ENCODE results near the gene EFNA5.

Gene EFNA5

DNA sequence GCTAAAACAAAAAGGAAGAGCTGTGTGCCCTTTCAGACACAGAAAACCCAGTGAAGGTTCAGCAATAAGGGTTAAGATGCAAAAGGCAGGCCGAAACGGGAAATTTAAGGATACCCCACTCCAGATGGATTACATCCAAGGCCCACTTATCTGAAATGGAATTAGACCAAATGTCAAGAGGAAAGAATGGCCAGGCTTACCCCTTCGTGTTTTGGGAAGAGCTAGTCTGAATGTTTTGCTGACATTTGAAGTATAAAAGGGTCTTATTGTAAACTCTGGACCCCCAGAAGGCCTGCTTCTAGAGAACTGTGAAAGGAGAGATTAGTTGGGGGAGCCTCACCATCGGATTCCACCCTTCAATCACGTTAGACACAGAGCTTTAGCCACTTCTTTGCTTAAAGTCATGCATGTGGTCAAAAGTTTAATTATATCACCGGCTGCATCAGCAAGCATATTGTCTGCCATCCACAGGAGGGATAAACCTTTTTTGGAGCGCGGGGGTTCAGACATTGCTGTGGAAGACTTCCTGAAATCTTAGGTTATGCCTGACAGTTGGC, 93.3 kb downstream of the EFNA5 start:
- Histone ChIP-seq H3K36me3 (ENCODE audit: control insufficient read depth, low read depth, low read length) (no peaks in the 10 kb centered on the region), H3K9me3 (ENCODE audit: control insufficient read depth, low read depth, low read length) (no peaks in the 10 kb centered on the region), H3K9ac (ENCODE audit: low read length) (no peak overlapping the region), H3K27ac (ENCODE audit: low read length) (peak overlapping the region; percentile 10), H3K4me3 (ENCODE audit: low read length) (no peak overlapping the region), H3K27me3 (ENCODE audit: control insufficient read depth, insufficient read depth, low read length) (no peaks in the 10 kb centered on the region), H3K4me1 (ENCODE audit: control insufficient read depth, low read depth, low read length) (peaks cover 40% of the 10 kb centered on the region)

DNA sequence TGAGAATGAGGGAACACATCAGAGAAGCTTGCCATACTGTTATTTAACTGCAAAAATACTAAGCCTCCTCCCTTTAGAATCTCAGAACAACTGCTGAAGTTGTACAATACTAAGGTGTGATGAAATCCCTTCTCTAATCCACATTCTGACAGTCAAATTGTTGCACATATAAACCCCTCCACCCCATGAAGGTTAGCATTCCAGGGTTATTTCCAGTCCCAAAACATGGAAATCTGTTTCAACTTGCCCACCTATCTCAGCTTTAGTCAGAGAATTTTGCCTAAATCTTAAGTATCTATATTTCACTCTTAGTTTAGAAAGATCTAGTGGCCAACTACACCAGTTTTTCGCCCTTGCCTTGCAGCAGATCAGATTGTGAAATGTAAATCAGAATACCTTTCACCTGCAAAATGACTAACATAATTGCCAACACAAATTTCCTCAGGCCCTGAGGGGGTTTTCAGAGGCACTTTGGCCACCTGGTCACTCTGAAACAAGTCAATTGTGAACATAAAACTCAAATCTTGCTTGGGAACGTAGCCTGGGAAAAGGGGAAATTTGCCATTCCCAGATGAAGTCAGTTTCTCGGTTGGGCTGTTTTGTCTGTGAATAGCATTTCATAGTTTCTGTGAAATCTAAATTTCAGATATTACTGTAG, 93.9 kb downstream of the EFNA5 start:
- peak overlapping the region; percentile 10 for H3K27ac ChIP-seq (ENCODE audit: low read length)
- no peak overlapping the region for H3K9ac ChIP-seq (ENCODE audit: low read length)
- peaks cover 43% of the 10 kb centered on the region for H3K4me1 ChIP-seq (ENCODE audit: control insufficient read depth, low read depth, low read length)
- H3K9me3 ChIP-seq (ENCODE audit: control insufficient read depth, low read depth, low read length) = no peaks in the 10 kb centered on the region
- H3K36me3 ChIP-seq (ENCODE audit: control insufficient read depth, low read depth, low read length) = no peaks in the 10 kb centered on the region
- no peaks in the 10 kb centered on the region for H3K27me3 ChIP-seq (ENCODE audit: control insufficient read depth, insufficient read depth, low read length)
- H3K4me3 ChIP-seq (ENCODE audit: low read length) = no peak overlapping the region

DNA sequence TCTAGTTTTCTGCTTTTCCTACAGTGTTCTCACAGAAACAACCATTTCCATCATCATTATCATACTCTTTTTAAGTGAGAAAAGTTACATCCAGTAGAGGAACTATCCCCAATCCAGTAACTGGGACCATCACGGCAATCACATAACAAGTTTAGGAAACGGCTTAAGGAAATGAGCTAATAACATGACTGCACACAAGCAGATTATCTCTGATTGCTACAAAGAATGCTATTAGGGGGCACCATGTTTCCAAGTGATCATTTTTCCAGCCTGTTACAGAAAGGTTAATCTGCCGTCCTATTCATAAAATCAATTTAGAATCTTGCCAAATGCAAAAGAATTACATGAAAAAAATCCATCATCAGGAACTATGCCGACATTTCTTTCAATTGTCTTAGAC, 94.6 kb downstream of the EFNA5 start:
- H3K27me3 ChIP-seq (ENCODE audit: control insufficient read depth, insufficient read depth, low read length) = no peaks in the 10 kb centered on the region
- peaks cover 48% of the 10 kb centered on the region for H3K4me1 ChIP-seq (ENCODE audit: control insufficient read depth, low read depth, low read length)
- H3K9ac ChIP-seq (ENCODE audit: low read length) = no peak overlapping the region
- H3K27ac ChIP-seq (ENCODE audit: low read length) = no peak overlapping the region
- no peaks in the 10 kb centered on the region for H3K9me3 ChIP-seq (ENCODE audit: control insufficient read depth, low read depth, low read length)
- H3K36me3 ChIP-seq (ENCODE audit: control insufficient read depth, low read depth, low read length) = no peaks in the 10 kb centered on the region
- H3K4me3 ChIP-seq (ENCODE audit: low read length) = no peak overlapping the region

DNA sequence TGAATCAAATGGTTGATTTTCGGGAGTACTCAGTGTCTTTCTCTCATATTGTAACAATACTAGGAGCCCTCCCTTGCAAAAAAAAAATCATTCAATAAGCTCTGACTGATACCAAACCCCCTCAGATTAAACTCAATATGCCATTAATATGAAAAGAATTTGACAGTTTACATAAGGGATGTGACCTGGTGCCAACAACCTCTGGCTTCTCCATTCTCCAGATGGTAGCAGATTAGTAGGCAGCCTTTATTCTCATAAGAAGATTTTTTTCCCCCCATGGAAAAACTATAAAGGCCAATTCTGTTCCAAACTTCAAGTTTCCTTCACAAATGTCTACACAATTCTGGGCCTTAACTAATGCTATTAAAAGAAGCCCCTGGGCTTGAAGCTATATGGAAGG, 96.5 kb downstream of the EFNA5 start:
- Histone ChIP-seq H3K27ac (ENCODE audit: low read length) (no peak overlapping the region), H3K4me1 (ENCODE audit: control insufficient read depth, low read depth, low read length) (peaks cover 59% of the 10 kb centered on the region)

DNA sequence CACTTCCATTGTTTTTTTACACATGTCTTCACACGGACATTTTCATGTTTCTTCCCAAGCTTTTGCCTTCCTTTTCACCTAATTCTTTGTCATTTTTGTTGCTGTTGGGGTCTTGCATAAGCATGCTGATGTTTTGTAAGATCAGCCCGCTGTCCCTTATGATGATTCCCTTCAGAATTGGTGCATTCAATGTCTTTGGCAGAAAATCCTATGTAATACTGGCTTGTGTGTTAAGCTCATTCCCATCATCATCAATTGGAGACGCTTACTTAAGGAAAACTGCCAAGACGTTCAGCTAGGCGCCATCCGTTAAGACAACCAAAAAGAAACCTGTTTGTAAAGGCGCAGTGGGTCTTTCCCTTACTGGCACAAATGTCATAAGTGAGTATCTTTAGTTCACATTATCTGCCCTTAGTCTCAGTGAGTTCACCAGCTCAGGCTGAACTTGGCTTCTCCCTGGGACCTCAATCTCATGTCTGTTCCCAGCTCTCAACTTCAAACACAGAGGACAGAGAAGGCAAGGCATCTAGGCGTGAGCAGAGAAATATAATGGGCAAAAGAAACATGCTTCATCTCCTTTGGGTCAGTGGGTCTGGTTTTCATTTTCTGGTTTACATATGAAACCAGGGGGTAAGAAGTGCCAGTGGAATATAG, 97.9 kb downstream of the EFNA5 start:
- Histone ChIP-seq H3K4me3 (ENCODE audit: low read length) (no peak overlapping the region), H3K27me3 (ENCODE audit: control insufficient read depth, insufficient read depth, low read length) (no peaks in the 10 kb centered on the region), H3K27ac (ENCODE audit: low read length) (no peak overlapping the region), H3K9me3 (ENCODE audit: control insufficient read depth, low read depth, low read length) (no peaks in the 10 kb centered on the region), H3K9ac (ENCODE audit: low read length) (no peak overlapping the region), H3K4me1 (ENCODE audit: control insufficient read depth, low read depth, low read length) (peaks cover 62% of the 10 kb centered on the region), H3K36me3 (ENCODE audit: control insufficient read depth, low read depth, low read length) (no peaks in the 10 kb centered on the region)

More for the DNA sequence above, 96.5 kb downstream of the EFNA5 start:
- H3K4me3 ChIP-seq (ENCODE audit: low read length) = no peak overlapping the region
- no peak overlapping the region for H3K9ac ChIP-seq (ENCODE audit: low read length)
- no peaks in the 10 kb centered on the region for H3K9me3 ChIP-seq (ENCODE audit: control insufficient read depth, low read depth, low read length)
- no peaks in the 10 kb centered on the region for H3K27me3 ChIP-seq (ENCODE audit: control insufficient read depth, insufficient read depth, low read length)
- H3K36me3 ChIP-seq (ENCODE audit: control insufficient read depth, low read depth, low read length) = no peaks in the 10 kb centered on the region

DNA sequence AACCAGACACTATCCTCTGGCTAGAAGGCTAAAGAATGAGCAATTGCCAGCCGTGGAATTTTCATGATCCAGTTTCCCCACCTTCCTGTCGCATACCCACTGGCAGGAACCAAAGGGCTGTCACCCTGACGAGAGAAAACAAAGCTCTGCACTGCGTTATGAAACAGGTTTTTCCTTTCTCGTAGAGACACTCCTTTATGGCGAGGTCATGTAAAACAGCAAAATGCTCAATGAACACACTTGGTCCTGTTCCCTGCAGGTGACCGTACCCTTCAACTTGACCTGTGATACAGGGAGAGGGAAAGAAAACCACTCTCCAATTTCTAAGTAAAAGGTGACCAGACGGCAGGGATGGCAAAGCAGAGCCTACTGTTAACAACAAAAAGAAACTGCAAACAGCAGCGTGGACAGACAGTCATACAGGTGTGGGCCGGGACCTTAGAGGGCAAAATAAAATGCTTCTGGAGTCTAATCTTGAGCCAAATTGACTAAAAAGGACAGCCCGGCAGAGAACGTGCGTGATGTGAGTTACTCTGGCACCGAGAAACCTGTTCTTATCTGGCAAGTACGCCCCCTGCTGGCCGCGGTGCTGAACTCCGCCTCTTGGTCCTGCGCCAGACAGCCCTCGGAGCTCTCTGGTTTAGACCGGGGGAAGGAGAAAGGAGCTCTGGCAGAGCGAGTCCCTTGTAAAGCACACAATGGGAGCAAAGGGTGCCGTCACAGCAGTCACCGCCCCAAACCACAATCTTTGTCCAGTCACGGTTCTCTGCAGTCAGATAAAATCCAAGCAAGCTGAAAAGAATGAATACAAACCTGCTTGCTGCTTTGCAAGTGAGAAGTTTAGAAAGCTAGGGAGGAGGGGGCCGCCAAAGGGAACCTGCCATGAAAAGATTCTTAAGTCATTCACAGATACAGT, 98.9 kb downstream of the EFNA5 start:
- Histone ChIP-seq H3K9ac (ENCODE audit: low read length) (peak overlapping the region; percentile 31), H3K36me3 (ENCODE audit: control insufficient read depth, low read depth, low read length) (no peaks in the 10 kb centered on the region), H3K27me3 (ENCODE audit: control insufficient read depth, insufficient read depth, low read length) (no peaks in the 10 kb centered on the region), H3K4me1 (ENCODE audit: control insufficient read depth, low read depth, low read length) (peaks cover 60% of the 10 kb centered on the region), H3K4me3 (ENCODE audit: low read length) (peak overlapping the region; percentile 41), H3K27ac (ENCODE audit: low read length) (no peak overlapping the region), H3K9me3 (ENCODE audit: control insufficient read depth, low read depth, low read length) (no peaks in the 10 kb centered on the region)

DNA sequence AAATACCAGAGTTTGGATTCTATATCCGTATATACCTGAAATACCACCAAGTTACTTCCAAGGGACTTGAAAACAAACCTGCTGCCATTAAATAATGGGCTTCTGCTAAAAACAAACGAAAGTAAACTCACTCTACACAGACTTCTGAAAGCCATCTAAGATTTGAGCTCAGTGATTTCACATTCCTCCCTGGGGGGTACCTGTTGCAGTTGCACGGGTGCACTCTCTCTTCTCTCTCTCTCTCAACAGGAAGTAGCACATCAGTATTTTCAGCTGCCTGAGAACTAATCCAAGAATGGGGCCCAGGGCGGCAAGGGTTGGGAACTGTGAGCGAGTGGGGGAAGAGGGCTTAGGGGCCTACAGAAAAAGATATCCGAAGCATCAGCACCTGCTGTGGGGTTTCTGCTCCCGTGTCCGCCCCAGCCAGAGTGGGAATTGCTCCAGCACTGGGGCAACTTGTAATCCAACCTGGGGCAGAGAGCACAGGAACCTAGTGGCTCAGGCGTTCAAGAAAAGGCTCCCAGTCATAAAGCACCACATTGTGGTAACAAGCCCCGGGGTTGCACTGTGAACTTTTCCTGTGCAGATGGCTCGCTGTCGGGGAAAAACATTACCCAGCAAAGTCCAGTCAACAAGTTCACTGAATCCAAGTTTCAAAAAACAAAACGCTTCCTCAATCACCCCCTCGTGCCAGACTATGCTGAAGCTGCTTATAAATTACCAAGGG, 99.8 kb downstream of the EFNA5 start:
- no peaks in the 10 kb centered on the region for H3K27me3 ChIP-seq (ENCODE audit: control insufficient read depth, insufficient read depth, low read length)
- H3K9ac ChIP-seq (ENCODE audit: low read length) = no peak overlapping the region
- no peaks in the 10 kb centered on the region for H3K9me3 ChIP-seq (ENCODE audit: control insufficient read depth, low read depth, low read length)
- H3K27ac ChIP-seq (ENCODE audit: low read length) = no peak overlapping the region
- H3K36me3 ChIP-seq (ENCODE audit: control insufficient read depth, low read depth, low read length) = no peaks in the 10 kb centered on the region
- peaks cover 60% of the 10 kb centered on the region for H3K4me1 ChIP-seq (ENCODE audit: control insufficient read depth, low read depth, low read length)
- peak overlapping the region; percentile 7 for H3K4me3 ChIP-seq (ENCODE audit: low read length)

DNA sequence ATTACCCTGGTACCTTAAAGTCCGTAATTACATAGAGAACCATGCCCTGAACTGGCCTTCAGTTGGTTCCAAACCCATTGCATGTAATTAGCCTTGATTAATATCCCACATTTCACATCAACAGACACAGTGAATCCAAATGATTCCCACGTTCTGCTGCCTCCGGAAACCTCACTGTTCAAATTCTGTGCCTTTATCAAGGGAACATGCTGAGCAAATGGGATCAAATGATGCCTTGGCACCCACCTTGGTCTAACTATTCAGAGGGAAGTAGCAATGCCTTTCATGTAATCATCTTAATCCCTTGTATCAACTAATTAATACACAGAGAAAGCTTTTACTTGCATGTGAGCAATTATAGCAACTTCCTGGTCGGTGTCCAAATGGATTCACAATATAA, 100.6 kb downstream of the EFNA5 start:
- Histone ChIP-seq H3K27me3 (ENCODE audit: control insufficient read depth, insufficient read depth, low read length) (no peaks in the 10 kb centered on the region), H3K4me1 (ENCODE audit: control insufficient read depth, low read depth, low read length) (peaks cover 66% of the 10 kb centered on the region), H3K9me3 (ENCODE audit: control insufficient read depth, low read depth, low read length) (no peaks in the 10 kb centered on the region), H3K4me3 (ENCODE audit: low read length) (no peak overlapping the region), H3K9ac (ENCODE audit: low read length) (no peak overlapping the region), H3K36me3 (ENCODE audit: control insufficient read depth, low read depth, low read length) (no peaks in the 10 kb centered on the region), H3K27ac (ENCODE audit: low read length) (no peak overlapping the region)

DNA sequence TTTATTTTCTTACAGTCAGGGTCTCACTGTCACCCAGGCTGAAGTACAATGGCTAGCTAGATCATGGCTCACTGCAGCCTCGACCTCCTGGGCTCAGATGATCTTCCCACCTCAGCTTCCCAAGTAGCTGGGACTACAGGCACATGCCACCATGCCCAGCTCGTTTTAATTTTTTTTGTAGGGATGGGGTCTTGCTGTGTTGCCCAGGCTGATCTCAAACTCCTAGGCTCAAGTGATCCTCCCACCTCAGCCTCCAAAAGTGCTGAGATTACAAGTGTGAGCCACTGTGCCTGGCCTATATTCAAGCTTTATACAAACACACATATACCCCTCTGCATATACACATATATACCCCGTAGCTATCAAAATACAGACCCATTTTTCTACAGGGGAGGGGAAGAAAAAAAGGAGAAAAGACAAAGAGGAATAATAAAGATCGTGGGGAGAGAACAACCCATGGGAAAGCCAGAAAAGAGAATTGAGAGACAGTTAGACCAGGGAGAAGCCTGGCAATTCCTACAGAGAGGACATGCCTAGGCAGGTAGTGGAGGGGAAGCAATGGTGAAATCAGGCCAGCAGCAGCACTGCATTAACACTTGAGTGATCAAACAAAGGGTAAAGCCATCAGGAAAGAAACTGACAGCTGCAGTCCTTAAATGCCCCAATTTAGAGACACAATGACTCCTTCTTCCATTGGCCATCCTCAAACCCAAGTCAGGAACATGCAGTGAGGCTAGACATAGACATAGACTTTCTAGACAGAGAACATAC, 102.7 kb downstream of the EFNA5 start:
- Histone ChIP-seq H3K9ac (ENCODE audit: low read length) (no peak overlapping the region), H3K27me3 (ENCODE audit: control insufficient read depth, insufficient read depth, low read length) (no peaks in the 10 kb centered on the region), H3K36me3 (ENCODE audit: control insufficient read depth, low read depth, low read length) (no peaks in the 10 kb centered on the region), H3K9me3 (ENCODE audit: control insufficient read depth, low read depth, low read length) (no peaks in the 10 kb centered on the region), H3K4me3 (ENCODE audit: low read length) (no peak overlapping the region), H3K27ac (ENCODE audit: low read length) (no peak overlapping the region), H3K4me1 (ENCODE audit: control insufficient read depth, low read depth, low read length) (peaks cover 76% of the 10 kb centered on the region)

DNA sequence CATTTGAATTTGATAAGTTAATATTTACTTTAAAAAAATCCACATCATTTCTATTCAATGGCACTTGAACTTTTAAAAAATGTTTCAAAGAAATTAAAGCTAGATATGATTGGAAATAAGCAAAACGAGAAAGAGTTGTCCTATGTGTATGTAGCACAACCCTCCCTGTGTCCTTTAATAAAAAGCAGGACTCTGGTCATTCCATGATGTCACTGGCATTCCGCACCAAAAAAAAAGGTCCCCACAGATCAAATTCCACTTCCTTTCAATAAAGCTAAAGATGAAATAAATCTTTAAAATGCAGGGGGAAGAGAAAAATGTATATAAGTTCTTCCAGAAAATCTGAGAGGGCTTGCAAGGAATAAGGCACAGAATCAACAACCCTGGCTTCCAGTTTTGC, 103.8 kb downstream of the EFNA5 start:
- no peak overlapping the region for H3K27ac ChIP-seq (ENCODE audit: low read length)
- no peak overlapping the region for H3K9ac ChIP-seq (ENCODE audit: low read length)
- H3K4me1 ChIP-seq (ENCODE audit: control insufficient read depth, low read depth, low read length) = peaks cover 68% of the 10 kb centered on the region

More for the DNA sequence above, 103.8 kb downstream of the EFNA5 start:
- H3K36me3 ChIP-seq (ENCODE audit: control insufficient read depth, low read depth, low read length) = no peaks in the 10 kb centered on the region
- H3K9me3 ChIP-seq (ENCODE audit: control insufficient read depth, low read depth, low read length) = no peaks in the 10 kb centered on the region
- H3K27me3 ChIP-seq (ENCODE audit: control insufficient read depth, insufficient read depth, low read length) = no peaks in the 10 kb centered on the region
- H3K4me3 ChIP-seq (ENCODE audit: low read length) = no peak overlapping the region
